KMS-11 (cell line): Measurements from ENCODE around the gene SLC35F6.

ENCODE experiments used
- H2AFZ ChIP-seq: fragments of 200-600 bp; sonication (generic); 2 replicates; pipeline ENCODE4 v1.6.1; 2016; ENCODE audit warnings: antibody characterized with exemption, mixed run types, low read depth
- H3K27ac ChIP-seq: fragments of 200-600 bp; sonication (generic); 2 replicates; pipeline ENCODE4 v1.6.1; 2016; ENCODE audit warnings: mild to moderate bottlenecking, mixed run types
- H3K27me3 ChIP-seq: fragments of 200-600 bp; sonication (generic); 2 replicates; pipeline ENCODE4 v1.6.1; 2017; ENCODE audit warnings: mild to moderate bottlenecking, low read depth, mixed run types, moderate library complexity; ENCODE audit not compliant: insufficient read depth
- H3K36me3 ChIP-seq: fragments of 200-600 bp; sonication (generic); 2 replicates; pipeline ENCODE4 v1.6.1; 2017; ENCODE audit warnings: mild to moderate bottlenecking, mixed run types; ENCODE audit not compliant: insufficient read depth
- H3K4me1 ChIP-seq: fragments of 200-600 bp; sonication (generic); 2 replicates; pipeline ENCODE4 v1.6.1; 2016; ENCODE audit warnings: mild to moderate bottlenecking, low read depth, mixed run types; ENCODE audit not compliant: poor library complexity, severe bottlenecking
- H3K4me2 ChIP-seq: fragments of 200-600 bp; sonication (generic); 2 replicates; pipeline ENCODE4 v1.7.0; 2016; ENCODE audit warnings: mild to moderate bottlenecking, mixed run types
- H3K4me3 ChIP-seq: fragments of 200-600 bp; sonication (generic); IDR thresholded peaks from 2 replicates; pipeline ENCODE4 v1.6.1; 2017; ENCODE audit warnings: low read depth, low read length, mixed read lengths; ENCODE audit not compliant: insufficient read depth
- H3K79me2 ChIP-seq: fragments of 200-600 bp; sonication (generic); 2 replicates; pipeline ENCODE4 v1.6.1; 2016; ENCODE audit warnings: low read depth, mixed run types; ENCODE audit not compliant: insufficient read depth
- H3K9ac ChIP-seq: fragments of 200-600 bp; sonication (generic); 2 replicates; pipeline ENCODE4 v1.6.1; 2016; ENCODE audit warnings: mild to moderate bottlenecking, mixed run types
- H4K20me1 ChIP-seq: fragments of 200-600 bp; sonication (generic); 2 replicates; pipeline ENCODE4 v1.6.1; 2016; ENCODE audit warnings: mild to moderate bottlenecking, mixed run types; ENCODE audit not compliant: insufficient read depth
- CTCF ChIP-seq: fragments of 200-600 bp; sonication (generic); conservative IDR thresholded peaks from 2 replicates; pipeline ENCODE4 v1.6.1; 2017; ENCODE audit warnings: low read depth, mild to moderate bottlenecking, antibody characterized with exemption, low read length, moderate library complexity, mixed read lengths

SLC35F6 gene

GRCh38 chr2:26738481-26738880, 25.6 kb upstream of the SLC35F6 start:
- Histone ChIP-seq H3K9ac (no peak overlapping the region), H3K4me2 (no peak overlapping the region), H3K79me2 (no peaks in the 10 kb centered on the region), H3K27me3 (no peaks in the 10 kb centered on the region; the same call in 1 of the 2 replicates), H4K20me1 (no peaks in the 10 kb centered on the region), H3K36me3 (no peaks in the 10 kb centered on the region), H3K27ac (no peak overlapping the region), H3K4me1 (no peaks in the 10 kb centered on the region), H2AFZ (no peak overlapping the region), H3K4me3 (no peak overlapping the region)
- no peak for TF ChIP-seq CTCF

GRCh38 chr2:26739514-26739913, 24.6 kb upstream of the SLC35F6 start:
- no peak overlapping the region for H3K4me3 ChIP-seq
- no peak overlapping the region for H2AFZ ChIP-seq
- no peaks in the 10 kb centered on the region for H3K4me1 ChIP-seq
- no peak overlapping the region for H3K9ac ChIP-seq
- no peak overlapping the region for H3K4me2 ChIP-seq
- no peak overlapping the region for H3K27ac ChIP-seq
- TF ChIP-seq CTCF: no peak
- H4K20me1 ChIP-seq: no peaks in the 10 kb centered on the region
- H3K36me3 ChIP-seq: no peaks in the 10 kb centered on the region
- H3K79me2 ChIP-seq: no peaks in the 10 kb centered on the region
- no peaks in the 10 kb centered on the region; the same call in 1 of the 2 replicates for H3K27me3 ChIP-seq

GRCh38 chr2:26740346-26740745, 23.7 kb upstream of the SLC35F6 start:
- Histone ChIP-seq H2AFZ (no peak overlapping the region), H3K36me3 (no peaks in the 10 kb centered on the region), H3K27ac (no peak overlapping the region), H3K79me2 (no peaks in the 10 kb centered on the region), H3K4me2 (no peak overlapping the region), H4K20me1 (no peaks in the 10 kb centered on the region), H3K4me1 (no peaks in the 10 kb centered on the region), H3K9ac (no peak overlapping the region), H3K4me3 (no peak overlapping the region), H3K27me3 (no peaks in the 10 kb centered on the region; the same call in 1 of the 2 replicates)
- TF ChIP-seq CTCF: no peak

- Histone ChIP-seq H3K27me3 (no peaks in the 10 kb centered on the region; the same call in 1 of the 2 replicates), H3K4me2 (no peak overlapping the region), H3K4me1 (no peaks in the 10 kb centered on the region), H3K79me2 (no peaks in the 10 kb centered on the region), H3K27ac (no peak overlapping the region), H2AFZ (no peak overlapping the region), H3K4me3 (no peak overlapping the region), H3K36me3 (no peaks in the 10 kb centered on the region), H3K9ac (no peak overlapping the region), H4K20me1 (no peaks in the 10 kb centered on the region)
- TF ChIP-seq CTCF: no peak
Measured at GRCh38 chr2:26740890-26741302, 23.2 kb upstream of the SLC35F6 start.
